NCI-H1105 (cell line): ENCODE measurements around the gene MAP7D2.
"Not testable (repeated sequence)": the region's sequence is repeated elsewhere in the genome, so short reads cannot be mapped to it uniquely, and the experiment has no call there.

ENCODE experiments used
- DNase-seq: peaks from one replicate; lab custom pipeline; 2025; lab: John Stamatoyannopoulos, UW

The MAP7D2 gene

DNA sequence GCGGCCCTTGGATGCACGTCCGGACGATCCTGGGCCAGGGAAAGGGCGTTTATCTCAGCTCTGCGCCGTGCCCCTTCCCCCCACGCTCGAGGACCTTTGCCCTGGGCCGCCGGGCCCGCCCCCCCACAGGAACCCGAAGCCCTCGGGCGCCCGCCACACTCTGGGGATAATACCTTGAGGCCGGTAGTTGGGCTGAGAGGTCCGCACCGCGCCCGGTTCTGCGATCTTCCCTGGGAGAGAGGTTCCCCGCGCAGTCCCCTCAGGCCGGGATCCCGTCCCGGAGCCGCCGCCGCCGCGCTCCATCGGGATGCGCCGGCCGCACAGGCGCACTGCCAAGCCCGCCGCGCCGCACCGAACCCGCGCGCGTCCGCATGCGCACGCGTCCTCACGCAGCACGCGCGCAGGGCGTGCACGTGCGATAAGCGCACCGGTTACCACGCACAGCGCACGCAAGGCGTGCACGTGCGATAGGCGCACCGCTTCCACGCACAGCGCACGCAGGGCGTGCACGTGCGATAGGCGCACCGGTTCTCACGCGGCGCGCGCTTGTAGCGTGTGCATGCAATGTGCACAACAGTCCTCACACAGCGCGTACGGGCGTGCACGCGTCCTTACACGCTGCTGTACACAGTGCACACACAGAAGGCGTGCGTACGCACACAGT is at the start of gene MAP7D2:
MAP7D2 (minus strand) TSS at position 331 of the 664 bp plus-strand sequence; CDS start at position 303, 28 bp downstream.
- no peak for DNase-seq

DNA sequence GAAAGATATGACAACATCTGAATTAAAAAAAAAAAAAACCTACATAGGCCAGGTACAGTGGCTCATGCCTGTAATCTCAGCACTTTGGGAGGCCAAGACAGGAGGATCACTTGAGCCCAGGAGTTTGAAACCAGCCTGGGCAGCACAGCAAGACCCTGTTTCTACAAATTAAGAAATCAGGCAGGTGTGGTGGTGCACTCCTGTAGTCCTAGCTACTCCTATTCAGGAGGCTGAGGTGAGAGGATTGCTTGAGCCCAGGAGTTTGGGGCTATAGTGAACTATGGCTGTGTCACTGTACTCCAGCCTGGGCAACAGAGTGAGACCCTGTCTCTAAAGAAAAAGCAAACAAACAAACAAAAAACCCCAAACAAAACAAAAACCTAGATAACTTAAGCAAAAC is 45.8 kb upstream of the MAP7D2 start:
- not testable (repeated sequence) for DNase-seq

GRCh38 chrX:20159797-20160385 is 43.2 kb upstream of the MAP7D2 start:
- DNase-seq: no peak

- no peak for DNase-seq
Observed at GRCh38 chrX:20151689-20152088, 35.0 kb upstream of the MAP7D2 start.

DNA sequence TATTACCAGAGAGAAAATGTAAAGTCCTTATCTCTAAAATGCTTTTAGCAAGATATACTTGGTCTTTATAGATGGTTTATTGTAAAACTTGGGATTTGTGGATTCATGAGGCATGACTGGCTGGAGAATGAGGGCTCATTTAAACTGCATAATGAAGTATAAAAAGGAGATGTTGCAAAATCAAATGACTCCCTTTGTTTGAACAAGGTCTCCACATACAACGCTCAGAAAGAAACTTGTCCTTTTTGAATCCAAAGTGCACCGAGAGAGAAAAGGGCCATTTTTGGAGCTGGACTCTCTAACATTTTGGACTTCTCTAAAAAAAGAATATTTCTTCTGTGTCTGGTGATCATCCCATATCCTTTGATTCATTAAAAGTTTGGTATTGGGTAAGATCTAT is 32.6 kb upstream of the MAP7D2 start:
- DNase-seq: no peak

DNA sequence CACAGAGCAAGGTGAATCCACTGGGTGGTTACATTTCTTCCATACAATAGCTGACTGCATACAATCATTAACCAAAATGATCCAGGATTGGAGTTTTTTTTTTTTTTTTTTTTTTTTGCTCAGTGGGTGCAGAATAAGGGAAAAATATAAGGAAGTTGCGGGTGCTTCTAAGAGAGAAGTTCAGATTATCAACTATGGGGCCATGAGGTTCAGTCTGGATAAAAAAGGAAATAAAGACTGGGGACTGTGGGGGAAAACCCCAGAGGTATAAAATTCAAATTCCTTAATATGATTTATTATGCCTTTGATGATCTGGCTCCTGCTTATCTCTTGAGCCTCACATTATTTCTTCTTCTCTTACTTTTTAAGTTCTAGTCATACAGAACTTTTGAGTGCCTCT is 30.9 kb upstream of the MAP7D2 start:
- no peak for DNase-seq

- no peak for DNase-seq
Observed at GRCh38 chrX:20144491-20144890, 27.8 kb upstream of the MAP7D2 start.

- DNase-seq: no peak
Observed at GRCh38 chrX:20143561-20143960, 26.9 kb upstream of the MAP7D2 start.

DNA sequence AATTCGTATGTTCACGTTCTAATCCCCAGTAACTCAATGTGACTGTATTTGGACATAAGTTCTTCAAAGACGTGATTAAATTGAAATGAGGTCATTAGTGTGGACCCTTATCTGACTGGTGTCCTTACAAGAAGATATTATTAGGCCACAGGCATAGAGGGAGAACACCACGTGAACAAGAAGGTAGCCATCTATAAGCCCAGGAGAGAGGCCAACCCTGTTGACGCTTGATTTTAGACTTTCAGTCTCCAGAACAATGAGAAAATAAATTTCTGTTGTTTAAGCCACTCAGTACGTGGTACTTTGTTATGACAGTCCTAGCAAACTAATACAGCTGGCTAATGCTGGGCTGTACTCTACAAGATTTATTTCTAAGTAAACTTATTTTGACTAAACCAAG is 26.4 kb upstream of the MAP7D2 start:
- DNase-seq: no peak

GRCh38 chrX:20141281-20142220 is 24.8 kb upstream of the MAP7D2 start, which contains the start of gene EIF1AX:
Gene EIF1AX, minus strand, starts transcription at chrX:20141838. Its CDS starts 198 bp downstream, at chrX:20141640.
- DNase-seq: peak; percentile 90

- DNase-seq: no peak
Observed at GRCh38 chrX:20140420-20140819, 23.7 kb upstream of the MAP7D2 start.

DNA sequence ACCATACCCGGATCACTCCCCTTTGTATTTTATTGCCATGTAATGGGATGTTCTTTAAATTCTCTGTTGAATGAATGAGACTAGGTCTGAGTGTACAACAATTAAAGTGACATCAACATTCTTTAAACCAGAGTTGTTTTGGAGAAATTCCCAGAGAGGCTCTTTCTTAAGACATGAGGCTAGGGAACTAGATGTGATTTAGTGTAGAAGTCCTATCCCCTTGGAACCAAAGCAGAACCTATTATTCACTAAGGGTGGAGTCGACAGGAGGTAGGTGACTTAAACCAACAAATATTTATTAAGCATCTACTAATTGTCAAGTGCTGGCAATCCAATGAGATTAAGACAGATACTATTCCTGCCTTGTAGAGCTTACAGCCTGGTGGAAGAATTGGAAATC is 23.3 kb upstream of the MAP7D2 start:
- DNase-seq: no peak

DNA sequence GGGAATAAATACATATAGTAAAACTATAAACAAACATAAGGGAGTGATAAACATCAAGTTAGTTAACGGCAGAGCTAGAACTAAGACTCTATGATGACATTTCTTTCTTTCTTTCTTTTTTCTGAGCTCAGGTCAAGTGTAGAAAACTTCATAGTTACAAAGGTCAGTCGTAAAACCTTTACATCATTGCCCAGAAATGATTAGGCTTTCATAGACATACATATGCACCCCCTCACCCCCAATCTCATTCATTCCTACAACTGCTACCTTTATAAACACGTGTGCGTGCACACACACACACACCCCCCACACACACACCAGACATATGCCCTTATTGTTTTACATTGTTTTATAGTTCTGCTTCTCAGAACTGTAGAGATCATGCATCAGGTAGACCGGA is 19.2 kb upstream of the MAP7D2 start:
- no peak for DNase-seq

DNA sequence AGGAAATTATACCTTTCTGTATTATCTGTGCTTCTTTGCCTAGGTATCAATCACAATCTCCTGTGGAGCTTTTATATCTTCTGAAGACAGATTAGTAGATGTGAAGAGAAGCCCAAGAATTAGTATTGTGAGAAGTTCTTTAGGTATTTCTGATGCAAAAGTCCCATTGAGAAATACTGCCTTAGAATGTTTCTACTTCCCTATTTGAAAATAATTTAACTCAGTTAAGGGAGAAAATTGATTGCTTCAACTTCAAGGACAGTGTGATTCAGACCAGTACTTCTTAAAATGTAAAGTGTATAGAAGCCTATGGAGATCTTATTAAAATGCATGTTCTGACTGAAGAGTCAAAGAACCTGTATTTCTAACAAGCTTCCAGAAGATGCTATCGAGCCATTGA is 16.0 kb upstream of the MAP7D2 start:
- DNase-seq: no peak

GRCh38 chrX:20130357-20130756 is 13.7 kb upstream of the MAP7D2 start:
- DNase-seq: no peak

GRCh38 chrX:20129547-20129946 is 12.8 kb upstream of the MAP7D2 start:
- DNase-seq: no peak

- no peak for DNase-seq
Observed at GRCh38 chrX:20128670-20129069, 12.0 kb upstream of the MAP7D2 start.

DNA sequence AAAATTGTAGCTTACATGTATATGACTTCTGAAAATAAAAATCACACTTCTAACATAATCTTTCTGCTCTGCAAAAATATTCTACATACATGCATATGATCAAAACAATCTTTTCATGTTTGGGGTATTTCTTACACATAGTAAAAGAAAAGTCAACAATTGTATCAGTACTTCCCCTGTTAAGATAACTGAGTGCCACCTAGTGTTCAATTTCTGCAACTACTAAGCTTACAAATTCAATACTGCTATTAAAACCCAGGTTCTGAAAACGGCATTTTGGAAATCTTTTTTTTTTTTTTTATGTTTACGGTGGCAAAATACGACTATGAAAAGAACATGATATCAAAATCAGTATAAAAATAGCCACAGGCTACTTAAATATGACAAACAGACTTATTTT is 10.7 kb upstream of the MAP7D2 start:
- not testable (repeated sequence) for DNase-seq

GRCh38 chrX:20126833-20127232 is 10.1 kb upstream of the MAP7D2 start:
- not testable (repeated sequence) for DNase-seq

DNA sequence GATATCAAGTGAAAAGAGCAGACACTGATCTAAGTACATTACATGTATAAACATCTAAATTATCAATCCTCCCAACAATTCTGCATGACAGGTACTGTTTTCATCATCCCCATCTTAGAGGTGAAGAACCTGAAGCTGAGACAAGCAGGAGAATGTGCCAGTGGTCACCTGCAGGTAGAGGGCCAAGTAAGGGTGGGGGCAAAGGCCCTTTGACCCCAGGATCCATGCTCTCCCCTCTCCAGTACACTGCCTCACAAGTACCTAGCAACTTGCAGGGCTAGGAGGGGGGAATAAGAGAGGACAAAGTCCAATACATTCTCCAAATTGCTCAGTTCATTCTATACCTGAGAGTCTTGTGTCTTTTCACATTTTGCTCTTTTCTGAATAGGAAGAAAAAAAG is 8.3 kb upstream of the MAP7D2 start:
- DNase-seq: no peak

DNA sequence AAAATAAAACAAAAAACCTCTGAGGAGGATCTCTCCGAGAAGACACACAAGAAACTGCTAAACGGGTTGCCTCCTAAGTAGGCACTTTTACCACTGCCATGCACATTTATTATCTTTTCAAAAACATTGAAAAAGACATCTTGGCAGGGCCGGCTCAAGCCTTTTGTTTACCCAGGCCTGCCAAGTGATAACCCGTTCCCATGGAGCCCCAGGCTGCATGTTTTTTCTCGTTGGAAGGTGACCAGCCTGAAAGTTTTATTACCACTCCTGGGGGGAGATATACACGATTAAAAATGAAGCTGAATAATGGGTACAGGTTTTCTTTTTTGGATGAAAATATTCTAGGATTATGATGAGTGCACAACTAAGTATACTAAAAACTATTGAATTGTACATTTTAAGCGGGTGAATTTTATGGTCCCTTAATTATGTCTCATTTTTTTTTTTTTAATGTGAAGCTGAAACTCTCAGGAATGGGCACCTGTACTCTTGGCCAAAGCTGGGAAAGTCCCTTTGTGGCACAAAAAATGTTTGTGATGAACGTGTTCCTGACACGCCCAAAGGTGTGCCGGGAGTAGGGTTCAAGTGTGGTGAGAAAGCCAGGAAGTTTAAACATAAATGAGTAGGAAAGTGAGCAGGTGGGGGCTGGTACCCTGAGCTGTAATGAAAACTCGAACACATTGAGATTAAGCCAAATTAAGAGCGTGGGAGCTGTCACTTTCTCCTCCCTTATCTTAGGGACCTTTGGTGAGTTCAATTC is 1.5 kb upstream of the MAP7D2 start:
- DNase-seq: no peak

- DNase-seq: no peak
Observed at GRCh38 chrX:20116087-20116576, 575 bp downstream of the MAP7D2 start.
